ENCODE data around the gene SLC17A9. TPM values are rescaled to one million over a fixed set of nuclear protein-coding genes. Genes with fewer than 3 reads are reported as not detected.

SLC17A9 gene
- total and polyA plus RNA-seq, 7 donors = 0.32 to 1.0 (median 0.88) TPM

GRCh38 chr20:62979310-62979709, 26.8 kb downstream of the SLC17A9 start:
- Histone ChIP-seq H3K9me3 (no peaks in the 10 kb centered on the region), H3K4me3 (no peak overlapping the region), H3K36me3 (ENCODE audit: insufficient read depth in 1 of 2, low read depth in 1 of 2) (no peaks in the 10 kb centered on the region), H3K4me1 (no peaks in the 10 kb centered on the region), H3K27me3 (ENCODE audit: insufficient read depth in 3 of 3, low read length in 2 of 3) (peaks cover 0 to 97% (median 26%) of the 10 kb centered on the region in 3 donors), H3K27ac (no peak overlapping the region)
- intact Hi-C loops (cut with DNase I) = no loop called here
- no peak for DNase-seq
- WGBS, 3 donors = 49 to 60% (median 49%) methylated on average over 14 of the region's 14 CpGs
- no peak for TF ChIP-seq CTCF (IDR thresholded peaks at IDR 0.05)
- ATAC-seq = no peak

- Histone ChIP-seq H3K27me3 (ENCODE audit: insufficient read depth in 3 of 3, low read length in 2 of 3) (peaks cover 0 to 97% (median 24%) of the 10 kb centered on the region in 3 donors), H3K27ac (no peak overlapping the region), H3K4me1 (no peaks in the 10 kb centered on the region), H3K36me3 (ENCODE audit: insufficient read depth in 1 of 2, low read depth in 1 of 2) (no peaks in the 10 kb centered on the region), H3K4me3 (no peak overlapping the region), H3K9me3 (no peaks in the 10 kb centered on the region)
- no peak for TF ChIP-seq CTCF (IDR thresholded peaks at IDR 0.05)
- intact Hi-C loops (cut with DNase I) = no loop called here
- WGBS, 3 donors = 12 to 14% (median 13%) methylated on average over 19 of the region's 19 CpGs
- no peak for DNase-seq
- ATAC-seq = no peak
Measured at GRCh38 chr20:62979876-62980373, 27.4 kb downstream of the SLC17A9 start.

- ATAC-seq (no peak), DNase-seq (no peak)
- H3K27me3 ChIP-seq (ENCODE audit: insufficient read depth in 3 of 3, low read length in 2 of 3) = peaks cover 0 to 97% (median 19%) of the 10 kb centered on the region in 3 donors
- intact Hi-C loops (cut with DNase I) = no loop called here
- H3K4me1 ChIP-seq = no peaks in the 10 kb centered on the region
- no peak overlapping the region for H3K4me3 ChIP-seq
- H3K27ac ChIP-seq = no peak overlapping the region
- no peaks in the 10 kb centered on the region for H3K36me3 ChIP-seq (ENCODE audit: insufficient read depth in 1 of 2, low read depth in 1 of 2)
- 30 to 38% (median 32%) methylated on average over 19 of the region's 19 CpGs for WGBS, 3 donors
- no peaks in the 10 kb centered on the region for H3K9me3 ChIP-seq
- TF ChIP-seq CTCF (IDR thresholded peaks at IDR 0.05) = no peak
Measured at GRCh38 chr20:62980380-62980960, 28.0 kb downstream of the SLC17A9 start.

- peaks cover 0 to 97% (median 17%) of the 10 kb centered on the region in 3 donors for H3K27me3 ChIP-seq (ENCODE audit: insufficient read depth in 3 of 3, low read length in 2 of 3)
- H3K4me1 ChIP-seq = no peaks in the 10 kb centered on the region
- H3K9me3 ChIP-seq = no peaks in the 10 kb centered on the region
- ATAC-seq = no peak
- no peak overlapping the region for H3K27ac ChIP-seq
- H3K36me3 ChIP-seq (ENCODE audit: insufficient read depth in 1 of 2, low read depth in 1 of 2) = no peaks in the 10 kb centered on the region
- intact Hi-C loops (cut with DNase I) = no loop called here
- DNase-seq = no peak
- 14 to 23% (median 22%) methylated on average over 26 to 28 of the region's 28 CpGs for WGBS, 3 donors
- no peak for TF ChIP-seq CTCF (IDR thresholded peaks at IDR 0.05)
- H3K4me3 ChIP-seq = no peak overlapping the region
Measured at GRCh38 chr20:62980970-62981369, 28.5 kb downstream of the SLC17A9 start.

Measured in psoas muscle (tissue), 8 donors.